MM.1S (cell line): Measurements from ENCODE around the gene ELP4.

Experiments
- EZH2phosphoT487 ChIP-seq: fragments of 300-600 bp; sonication (generic); IDR thresholded peaks from 2 replicates; pipeline ENCODE4 v1.6.1; 2018; ENCODE audit warnings: antibody characterized with exemption, low read length
- TF ChIP-seq, protein P1 (sequence below): fragments of 300-600 bp; sonication (generic); IDR thresholded peaks from 2 replicates; pipeline ENCODE4 v1.5.1; 2016; ENCODE audit warnings: antibody characterized with exemption, low read length, mixed read lengths

DNA sequence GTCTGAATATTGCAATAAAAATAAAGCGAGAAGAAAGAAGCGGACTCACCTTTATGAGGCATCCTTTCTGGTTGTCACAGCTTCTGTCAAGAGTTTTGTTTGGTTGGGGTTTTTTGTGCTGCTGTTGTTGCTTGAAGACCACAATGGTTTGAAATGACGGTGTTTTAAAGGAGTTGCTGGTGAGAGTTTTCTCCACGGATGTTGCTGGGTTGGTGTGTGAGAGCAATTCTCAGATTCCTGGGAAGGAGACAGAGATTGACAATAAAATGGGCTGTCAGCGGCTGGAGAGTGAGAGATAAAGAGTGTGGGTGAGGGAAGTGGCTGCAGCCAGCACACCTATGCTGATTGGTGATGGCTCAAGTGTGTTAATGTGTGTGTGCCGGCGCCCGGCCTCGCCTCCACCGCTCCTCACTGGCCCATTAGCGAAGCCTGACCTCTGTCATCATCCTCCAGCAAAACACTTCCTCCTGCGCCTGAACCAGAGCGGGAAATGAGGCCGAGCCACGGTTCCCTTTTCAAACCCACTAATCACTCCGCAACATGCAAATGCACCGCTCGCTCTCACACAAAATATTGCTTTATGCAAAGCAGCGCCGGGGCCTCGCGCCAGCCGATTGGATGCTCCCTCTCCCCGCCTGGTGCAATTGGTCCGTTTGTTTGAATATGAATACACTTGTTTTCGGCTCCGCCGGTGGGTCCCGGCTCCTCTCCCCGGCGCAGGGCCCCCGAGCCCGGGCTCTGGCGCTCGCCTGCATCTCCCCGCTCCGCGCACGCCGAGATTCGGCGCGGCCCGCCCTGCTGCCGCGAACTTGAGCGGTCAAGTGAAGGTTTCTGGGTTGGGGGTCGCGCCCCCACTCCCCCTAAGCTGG, 301.4 kb downstream of the ELP4 start, which contains the start of gene PAX6:
- TF ChIP-seq, protein P1, sequence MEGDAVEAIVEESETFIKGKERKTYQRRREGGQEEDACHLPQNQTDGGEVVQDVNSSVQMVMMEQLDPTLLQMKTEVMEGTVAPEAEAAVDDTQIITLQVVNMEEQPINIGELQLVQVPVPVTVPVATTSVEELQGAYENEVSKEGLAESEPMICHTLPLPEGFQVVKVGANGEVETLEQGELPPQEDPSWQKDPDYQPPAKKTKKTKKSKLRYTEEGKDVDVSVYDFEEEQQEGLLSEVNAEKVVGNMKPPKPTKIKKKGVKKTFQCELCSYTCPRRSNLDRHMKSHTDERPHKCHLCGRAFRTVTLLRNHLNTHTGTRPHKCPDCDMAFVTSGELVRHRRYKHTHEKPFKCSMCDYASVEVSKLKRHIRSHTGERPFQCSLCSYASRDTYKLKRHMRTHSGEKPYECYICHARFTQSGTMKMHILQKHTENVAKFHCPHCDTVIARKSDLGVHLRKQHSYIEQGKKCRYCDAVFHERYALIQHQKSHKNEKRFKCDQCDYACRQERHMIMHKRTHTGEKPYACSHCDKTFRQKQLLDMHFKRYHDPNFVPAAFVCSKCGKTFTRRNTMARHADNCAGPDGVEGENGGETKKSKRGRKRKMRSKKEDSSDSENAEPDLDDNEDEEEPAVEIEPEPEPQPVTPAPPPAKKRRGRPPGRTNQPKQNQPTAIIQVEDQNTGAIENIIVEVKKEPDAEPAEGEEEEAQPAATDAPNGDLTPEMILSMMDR, result no peak
- TF ChIP-seq EZH2phosphoT487, result no peak
